NCI-H1092 treated with DMSO at 0.1 percent for 48 hours (cell line): ENCODE data around the gene SPATA2.
"Not testable (repeated sequence)": the region's sequence is repeated elsewhere in the genome, so short reads cannot be mapped to it uniquely, and the experiment has no call there.

ENCODE experiments used
- DNase-seq: peaks from one replicate; lab custom pipeline; 2025; lab: John Stamatoyannopoulos, UW

Gene SPATA2

DNA sequence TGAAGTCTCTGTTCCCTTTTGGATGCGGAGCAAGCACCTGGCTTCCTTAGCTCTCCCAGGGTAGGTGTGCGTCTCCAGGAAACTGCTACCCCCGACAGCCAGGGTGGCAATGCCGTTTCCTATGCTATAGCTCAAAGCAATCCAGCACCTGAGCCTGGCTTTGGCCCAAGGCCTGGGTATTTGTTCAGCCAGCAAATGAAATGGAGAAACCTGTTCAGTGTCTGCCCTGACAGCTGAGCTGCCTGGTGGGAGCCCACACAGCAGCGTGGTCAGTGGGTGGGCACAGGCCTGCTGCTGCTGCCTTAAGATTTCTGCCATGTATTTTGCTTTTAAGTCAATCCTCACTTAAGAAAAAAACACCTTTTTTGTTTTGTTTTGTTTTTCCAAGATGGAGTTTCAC lies 13.7 kb downstream of the SPATA2 start:
- DNase-seq, result peak; percentile 38

DNA sequence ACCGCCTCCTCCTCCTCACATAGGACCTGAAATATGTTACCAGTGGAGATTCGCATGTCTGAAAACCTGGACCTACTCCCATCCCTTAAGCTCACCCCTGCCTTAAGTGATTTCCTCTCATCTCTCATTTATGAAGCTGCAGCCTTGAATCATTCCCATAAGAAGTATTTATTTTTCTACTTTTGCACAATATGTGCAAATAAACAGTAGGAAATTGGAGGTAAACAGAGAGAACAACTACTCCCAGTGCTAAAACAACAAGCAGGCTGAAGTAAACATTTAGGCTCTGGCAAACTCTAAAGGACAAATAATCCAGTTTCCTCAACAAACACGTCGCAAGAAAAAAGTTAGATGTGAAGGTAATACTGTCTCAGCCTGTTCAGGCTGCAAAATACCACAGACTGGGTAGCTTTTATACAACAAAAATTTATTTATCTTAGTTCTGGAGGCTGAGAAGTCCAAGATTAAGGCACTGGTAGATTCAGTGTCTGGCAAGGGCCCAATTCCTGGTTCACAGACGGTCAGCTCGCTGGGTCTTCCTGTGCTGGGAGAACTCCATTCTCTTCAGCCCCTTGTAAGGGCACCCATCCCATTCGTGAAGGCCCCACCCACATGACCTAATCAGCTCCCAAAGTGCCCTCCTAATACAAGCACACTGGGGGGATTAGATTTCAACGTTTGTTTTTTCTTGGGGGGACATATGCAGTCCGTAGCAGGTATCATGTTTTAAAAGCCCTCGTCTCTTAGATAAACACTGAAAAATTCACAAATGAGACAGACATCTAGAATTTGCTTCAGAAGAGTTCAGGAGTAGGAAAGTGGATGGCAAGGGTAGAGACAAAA lies 15.6 kb downstream of the SPATA2 start:
- no peak for DNase-seq

DNA sequence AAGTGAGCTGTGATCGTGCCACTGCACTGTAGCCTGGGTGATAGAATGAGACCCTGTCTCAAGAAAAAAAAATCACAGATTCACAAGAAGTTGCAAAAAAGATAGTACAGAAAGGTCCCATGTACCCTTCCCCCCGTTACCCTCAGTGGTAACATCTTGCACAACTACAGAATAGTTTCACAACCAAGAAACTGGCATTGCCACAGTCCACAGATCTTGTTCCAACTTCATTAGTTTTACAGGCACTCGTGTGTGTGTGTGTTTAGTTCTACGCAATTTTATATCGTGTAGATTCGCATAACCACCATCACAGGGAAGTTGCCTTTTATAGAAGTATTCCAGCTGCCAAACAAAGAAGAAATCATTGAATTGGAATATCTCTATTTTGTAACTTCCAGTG lies 19.1 kb downstream of the SPATA2 start:
- DNase-seq, result no peak

DNA sequence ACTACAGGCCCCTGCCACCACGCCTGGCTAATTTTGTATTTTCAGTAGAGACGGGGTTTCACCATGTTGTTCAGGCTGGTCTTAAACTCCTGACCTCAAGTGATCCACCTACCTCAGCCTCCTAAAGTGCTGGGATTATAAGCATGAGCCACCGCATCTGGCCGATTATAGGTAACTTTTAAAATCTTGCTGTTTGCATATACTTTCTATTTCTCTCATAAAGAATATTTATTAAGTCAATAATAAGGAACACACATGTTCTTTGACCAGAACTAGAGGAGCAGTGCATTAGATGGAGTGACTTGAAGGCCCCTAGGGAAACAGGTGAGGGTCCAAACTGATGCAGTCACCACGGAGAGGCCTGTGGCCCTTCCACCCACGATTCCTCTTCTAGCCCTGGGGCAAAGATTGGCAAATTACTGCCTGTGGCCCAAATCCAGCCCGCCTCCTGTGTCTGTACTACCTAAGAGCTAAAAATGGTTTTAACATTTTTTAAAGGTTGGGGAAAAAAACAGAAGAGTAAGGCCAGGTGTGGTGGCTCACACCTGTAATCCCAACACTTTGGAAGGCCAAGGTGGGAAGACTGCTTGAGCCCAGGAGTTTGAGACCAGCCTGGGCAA lies 19.7 kb downstream of the SPATA2 start:
- not testable (repeated sequence) for DNase-seq

DNA sequence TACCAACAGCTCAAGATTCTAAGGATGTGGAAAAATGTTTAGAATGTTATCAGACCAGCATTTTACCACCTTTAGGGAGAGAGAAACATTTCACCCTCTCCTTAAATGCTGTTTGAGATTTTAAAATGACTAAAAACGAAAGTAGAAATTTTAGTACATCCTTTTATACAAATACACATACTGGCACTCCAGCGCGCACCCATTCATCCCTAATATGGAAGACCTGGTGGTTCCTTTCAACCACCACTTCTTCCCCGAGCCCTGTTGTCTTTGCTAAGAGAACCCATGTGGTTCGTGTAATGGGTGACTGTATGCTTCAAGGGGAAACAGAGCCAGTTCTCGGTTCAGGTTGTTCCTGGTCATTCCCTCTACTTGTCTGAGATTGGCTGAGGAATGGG lies 21.3 kb downstream of the SPATA2 start:
- DNase-seq, result no peak

DNA sequence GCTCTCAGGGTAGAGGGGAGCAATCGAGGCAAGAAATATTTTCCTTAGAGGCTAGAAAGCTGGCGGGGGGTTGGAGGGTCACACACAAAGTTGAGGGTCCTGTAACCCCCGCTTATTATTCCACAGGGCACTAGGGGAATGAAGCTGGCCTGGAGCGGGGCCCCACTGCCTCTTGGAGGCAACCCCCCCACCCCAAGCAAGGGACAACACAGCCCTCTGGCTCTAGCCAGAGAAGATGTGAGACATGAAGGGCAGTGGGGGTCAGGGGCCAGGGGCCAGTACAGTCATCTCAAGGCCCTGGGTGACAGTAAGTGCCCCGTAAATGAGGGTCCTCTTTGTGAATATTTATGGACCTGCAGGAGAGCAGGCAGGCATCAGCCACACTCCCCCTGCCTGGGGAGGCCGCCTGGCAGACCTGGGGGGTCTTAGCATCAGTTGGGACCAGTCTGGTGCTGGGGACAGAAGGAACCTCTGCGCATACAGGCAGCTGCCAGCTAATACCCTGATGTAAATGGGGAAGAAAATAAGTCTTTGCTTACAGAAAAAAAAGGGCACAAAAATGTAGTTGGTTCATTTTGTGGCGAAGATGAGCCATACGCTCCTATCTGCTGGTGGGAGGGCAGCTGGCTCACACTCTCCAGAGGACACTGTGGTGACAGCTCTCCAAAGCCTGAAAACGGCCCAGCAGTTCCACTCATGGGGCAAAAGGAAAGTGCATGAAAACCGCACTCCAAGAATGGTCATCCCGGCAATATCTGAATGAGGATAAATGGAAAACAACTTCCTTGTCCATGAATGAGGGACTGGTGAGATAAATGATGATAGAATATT lies 21.9 kb downstream of the SPATA2 start:
- DNase-seq, result no peak

DNA sequence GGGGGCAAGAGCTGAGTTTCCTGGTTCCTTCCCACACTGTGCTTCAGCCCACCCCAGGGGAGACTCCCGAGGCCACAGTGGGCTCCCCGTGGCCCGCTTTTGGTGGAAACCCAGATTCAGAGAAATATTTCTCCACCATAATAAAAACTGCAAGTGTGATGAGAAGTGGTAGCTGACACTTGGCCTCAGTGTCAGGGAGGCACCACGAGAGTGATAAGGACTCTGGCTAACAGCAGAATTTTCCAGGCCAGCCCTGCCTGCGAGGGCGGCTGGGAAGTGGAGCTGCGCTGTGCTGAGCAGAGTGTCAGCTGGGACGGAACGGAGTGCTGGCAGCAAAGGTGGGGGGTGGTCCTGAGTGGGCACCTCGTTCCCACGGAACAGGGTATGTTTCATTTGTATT lies 22.5 kb downstream of the SPATA2 start:
- no peak for DNase-seq

DNA sequence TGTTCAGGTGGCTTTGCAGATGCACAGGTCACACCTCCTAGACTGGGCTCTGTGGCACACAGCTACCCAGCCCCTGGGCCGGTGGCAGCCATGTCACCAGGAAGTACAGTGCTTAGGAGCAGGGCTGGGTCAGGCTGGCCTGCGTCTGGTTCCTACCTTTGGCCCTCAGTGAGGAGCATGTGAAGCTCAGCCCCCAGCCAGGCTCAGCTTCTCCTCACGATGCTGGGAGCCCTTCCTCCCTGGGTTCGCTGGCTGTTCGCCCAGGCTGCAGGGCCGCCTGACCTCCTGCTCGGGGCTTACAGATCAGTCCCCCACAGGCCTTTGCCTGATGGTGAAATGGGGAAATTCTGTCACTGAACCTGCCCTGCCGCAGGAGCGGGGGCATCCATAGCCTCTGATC lies 23.1 kb downstream of the SPATA2 start:
- no peak for DNase-seq

DNA sequence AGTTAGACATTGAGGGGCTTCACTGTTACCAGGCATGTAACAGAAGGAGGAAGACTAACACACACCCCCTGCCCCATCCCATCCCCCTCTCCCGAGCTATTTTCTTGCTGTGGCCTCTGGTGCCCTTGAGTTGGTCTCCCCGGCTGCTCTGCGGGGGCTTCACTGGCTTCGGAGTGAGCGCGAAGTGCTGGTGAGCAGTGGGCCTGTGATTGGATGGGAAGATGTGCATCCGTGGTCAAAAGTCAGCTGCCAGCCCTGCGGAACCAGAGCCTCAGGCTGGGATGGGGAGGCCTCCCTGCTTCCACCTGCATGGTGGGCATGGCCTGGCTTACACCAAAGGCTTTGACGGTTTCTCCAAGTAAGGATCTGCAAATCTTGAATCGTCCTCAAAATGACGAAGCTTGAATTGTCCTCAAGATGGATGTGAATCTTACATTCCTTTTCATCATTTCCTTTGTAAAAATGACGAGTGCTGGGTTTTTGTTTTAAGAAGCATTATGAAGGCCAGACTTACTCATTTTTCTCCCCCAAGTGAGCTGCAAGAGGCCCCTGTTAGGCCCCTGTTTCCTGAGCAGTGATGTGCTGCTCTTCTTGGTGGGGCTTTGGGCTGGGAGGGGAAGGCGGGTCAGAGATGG lies 23.7 kb downstream of the SPATA2 start:
- no peak for DNase-seq

DNA sequence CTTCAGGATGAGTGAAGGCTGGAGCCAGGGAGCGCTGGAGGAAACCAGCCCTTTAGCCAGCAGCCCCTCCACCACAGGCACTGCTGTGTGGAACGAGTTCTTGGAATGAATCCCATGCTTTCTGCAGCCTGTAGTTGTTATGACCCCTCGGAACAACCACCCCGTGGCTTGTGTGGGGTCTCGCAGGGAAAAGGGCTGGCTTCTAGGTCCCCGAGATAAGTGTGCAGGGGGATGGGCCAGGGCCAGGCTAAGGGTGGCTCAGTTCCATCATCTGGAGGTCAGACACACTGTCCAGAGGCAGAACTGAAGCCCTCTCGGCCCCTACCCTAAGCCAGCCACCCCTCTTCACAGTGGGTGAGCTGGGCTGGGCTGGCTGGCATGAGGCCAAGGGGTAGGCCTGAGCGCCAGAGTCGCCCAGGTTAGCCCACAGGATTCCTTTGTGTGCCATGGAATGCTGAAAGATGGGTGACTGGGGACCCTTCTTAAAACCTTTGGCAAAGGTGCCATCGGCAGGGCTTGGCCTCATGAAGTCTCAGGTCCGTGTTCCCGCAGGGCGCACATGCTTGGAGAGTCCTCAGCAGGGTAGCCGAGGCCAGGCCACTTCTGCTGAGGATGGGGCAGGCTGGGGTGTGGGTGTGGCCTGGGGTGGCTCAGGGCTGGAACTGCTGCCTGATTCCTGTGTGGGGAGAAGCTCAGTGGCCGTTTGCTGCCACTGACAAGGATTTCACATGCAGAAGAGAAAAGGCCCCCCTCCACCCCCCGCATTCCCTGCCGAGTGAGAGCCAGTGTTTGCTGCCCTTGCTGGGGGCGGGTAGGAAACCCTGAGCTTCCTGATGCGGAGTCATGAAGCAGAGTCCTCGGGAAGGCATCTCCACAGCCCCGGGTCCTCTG lies 24.6 kb downstream of the SPATA2 start:
- no peak for DNase-seq

DNA sequence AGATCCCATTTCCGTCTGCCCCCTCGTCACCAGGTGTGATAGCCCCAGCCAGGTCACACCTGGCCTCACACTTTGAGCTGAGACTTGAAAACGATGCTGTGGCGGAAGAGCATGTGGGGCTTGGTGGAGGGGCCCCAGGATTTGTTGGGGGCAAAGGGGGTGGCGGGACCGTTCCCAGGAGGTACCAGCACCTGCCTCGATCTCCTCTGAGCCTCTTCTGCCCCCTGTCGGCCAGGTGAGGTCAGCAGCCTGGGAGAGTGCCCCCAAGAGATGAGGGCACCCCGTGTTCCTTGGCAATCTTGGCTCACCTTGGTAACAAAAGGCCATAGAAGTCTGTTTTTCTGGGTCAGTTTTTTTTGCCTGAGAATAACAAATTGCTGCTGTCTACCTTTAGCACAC lies 25.4 kb downstream of the SPATA2 start:
- no peak for DNase-seq

DNA sequence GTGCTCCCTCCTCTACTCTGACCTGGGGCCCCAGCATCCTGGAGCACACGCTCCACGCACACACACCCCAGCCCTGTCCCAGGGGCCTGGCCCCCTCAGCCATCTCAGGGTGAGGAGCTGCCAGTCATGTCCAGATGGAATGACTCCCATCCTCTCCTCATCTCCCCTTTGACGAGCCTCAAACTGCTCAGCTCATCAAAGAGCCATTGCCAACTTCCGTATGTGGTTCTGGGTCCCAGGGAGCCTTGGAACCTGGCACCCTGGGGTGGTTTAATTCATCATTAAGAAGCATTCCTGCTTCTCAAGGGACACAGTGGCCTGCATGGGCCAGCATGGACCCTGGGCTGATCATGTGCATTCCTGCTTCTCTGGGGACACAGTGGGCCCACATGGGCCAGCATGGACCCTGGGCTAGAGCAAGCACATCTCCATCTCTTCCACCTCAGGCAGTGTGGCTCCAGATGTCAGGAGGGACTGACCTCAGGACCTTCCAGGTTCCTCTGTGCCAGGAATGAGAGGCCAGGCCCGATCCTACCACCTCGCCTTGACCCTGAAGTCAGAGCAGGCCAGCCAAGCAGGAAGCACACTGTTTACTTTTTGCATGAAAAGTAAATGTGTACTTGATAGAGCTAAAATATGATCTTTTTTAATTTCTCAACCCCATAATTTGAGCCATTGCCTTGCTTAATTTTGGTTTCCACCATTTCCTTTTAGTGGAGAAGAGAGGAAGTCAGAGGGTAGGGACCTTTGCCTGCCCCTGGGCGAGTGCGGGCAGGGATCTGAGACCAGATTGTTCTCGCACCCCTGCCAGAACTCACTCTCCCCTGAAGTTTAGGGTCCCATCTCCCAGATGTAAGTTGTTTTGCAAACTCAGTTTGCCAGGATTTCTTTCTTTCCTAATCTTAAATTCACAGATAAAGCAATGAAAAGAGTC lies 26.1 kb downstream of the SPATA2 start:
- no peak for DNase-seq

DNA sequence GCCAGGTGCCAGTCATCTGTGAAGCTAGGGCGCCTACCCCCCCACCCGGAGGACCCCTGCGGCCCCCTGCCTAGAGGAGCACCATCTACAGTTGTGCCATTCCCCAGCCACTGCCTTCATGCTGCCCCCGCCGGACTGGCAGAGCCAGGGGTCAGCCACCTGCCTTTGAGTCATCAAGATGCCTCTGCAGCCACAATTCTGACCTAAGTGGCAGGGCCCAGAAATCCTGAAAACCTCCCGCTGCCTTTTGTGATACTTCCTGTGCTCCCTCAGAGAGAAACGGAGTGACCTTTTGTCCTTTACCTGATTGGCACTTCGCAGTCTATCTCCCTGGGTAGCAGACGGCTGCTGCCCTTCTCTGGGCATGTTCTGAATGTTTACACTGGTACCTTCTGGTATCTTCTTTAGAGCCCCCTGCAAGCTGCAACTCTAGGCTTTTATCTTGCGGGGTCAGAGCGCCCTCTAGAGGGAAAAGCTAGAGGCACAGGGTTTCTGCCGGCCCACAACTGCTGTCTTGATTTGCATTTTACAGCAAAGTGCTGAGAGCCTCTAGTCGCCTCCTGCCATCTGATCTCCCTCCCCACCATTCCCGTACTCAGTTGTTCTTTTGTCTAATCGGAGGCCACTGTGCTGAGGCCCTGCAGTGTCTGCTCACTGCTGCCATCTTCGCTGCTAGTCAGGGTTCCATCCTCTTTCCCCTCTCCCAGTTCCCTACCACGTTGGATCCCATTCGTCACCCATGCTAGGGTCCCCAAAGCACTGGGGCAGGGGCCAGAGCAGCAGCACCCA lies 26.9 kb downstream of the SPATA2 start:
- DNase-seq, result peak; percentile 37

DNA sequence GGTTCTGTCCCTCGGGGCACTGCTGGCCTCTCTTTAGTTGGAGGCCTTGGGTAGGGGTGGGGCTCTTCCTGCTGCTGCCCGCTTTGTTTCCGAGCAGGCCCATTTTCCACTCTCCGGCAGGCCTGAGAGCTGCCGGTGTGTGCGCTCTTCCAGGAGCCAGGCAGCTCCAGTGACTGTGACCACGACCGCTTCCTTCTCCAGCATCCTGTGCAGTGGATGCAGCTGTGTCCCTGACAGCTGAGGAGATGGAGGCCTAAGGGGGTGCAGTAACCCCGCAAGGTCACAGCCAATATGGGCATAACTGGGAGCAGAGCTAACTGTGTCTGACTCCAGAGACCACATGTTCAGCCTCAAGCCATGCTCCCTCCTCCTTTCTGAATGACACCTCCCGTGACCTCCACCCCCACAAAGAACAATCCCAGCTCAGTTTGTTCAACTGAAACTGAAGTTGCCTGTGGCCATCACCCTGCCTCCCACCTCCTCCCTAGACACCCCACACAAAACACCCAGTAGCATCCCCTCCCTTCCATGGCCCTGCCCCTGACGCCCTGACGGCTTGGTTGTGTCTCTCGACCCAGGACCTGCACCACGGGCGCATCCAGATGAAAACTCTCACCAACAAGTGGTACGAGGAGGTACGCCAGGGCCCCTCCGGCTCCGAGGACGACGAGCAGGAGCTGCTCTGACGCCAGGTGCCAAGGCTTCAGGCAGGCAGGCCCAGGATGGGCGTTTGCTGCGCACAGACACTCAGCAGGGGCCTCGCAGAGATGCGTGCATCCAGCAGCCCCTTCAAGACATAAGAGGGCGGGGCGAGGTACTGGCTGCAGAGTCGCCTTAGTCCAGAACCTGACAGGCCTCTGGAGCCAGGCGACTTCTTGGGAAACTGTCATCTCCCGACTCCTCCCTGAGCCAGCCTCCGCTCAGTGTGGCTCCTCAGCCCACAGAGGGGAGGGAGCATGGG lies 27.8 kb downstream of the SPATA2 start:
- DNase-seq, result no peak

DNA sequence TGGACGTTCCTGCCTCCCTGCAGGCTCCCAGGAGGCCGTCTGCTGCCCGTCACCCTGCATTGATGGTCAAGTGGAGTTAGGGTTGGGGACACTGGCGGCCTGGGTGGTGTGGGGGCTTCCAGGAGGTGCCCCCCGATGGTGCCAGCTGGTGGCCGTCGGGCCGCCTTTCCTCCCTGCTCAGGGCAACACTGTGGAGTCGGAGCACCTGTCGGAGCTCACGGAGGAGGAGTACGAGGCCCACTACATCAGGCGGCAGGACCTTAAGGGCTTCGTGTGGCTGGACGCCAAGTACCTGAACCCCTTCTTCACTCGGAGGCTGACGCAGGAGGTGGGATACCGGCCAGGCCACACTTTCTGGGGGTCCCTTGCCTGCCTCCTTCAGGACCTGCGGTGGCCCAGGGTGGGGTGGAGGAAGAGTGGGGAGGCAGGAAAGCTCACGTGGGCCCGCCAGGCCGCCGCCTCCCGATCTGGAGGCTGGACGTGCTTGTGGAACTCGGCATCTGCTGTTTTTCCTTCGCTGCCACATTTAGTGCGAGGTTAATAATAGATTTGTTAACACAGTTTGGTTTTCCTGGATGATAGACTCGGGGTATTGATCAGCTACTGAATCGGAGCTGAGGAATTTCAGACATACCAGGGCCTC lies 28.6 kb downstream of the SPATA2 start:
- no peak for DNase-seq

DNA sequence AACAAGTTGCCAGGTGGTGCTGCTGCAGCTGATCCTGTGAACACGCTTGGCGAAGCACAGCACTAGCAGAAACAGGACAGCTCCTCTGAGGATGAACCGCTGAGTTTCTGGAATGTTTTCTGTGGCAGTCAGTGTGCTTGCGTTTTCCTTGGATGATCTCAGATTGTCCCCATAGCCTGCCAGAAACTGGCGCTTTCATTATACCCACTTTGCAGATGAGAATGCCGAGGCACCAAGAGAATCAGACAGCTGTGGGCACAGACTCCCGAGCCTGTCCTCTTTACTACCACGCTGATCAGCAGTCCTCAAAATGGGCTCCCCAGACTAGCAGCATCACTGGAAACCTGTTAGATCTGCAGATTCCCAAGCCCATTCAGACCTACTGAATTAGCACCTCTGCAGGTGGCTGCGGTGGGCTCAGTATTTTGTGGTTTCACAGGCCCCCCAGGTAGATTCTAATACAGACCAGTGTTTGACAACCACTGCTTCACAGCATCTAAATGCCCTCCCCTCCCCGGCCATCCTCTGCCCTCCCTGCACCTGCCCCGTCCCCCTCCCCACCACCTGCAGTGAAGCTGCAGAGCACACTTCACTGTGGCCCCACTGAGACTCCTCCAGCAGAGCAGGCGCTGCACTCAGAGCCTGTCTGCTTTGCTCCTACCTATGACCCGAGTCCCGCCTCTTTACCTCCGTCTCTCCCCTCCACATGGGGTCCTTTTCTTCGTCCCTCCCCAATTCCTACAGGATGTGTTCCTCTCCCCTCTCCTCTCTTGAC lies 29.6 kb downstream of the SPATA2 start:
- DNase-seq, result no peak

DNA sequence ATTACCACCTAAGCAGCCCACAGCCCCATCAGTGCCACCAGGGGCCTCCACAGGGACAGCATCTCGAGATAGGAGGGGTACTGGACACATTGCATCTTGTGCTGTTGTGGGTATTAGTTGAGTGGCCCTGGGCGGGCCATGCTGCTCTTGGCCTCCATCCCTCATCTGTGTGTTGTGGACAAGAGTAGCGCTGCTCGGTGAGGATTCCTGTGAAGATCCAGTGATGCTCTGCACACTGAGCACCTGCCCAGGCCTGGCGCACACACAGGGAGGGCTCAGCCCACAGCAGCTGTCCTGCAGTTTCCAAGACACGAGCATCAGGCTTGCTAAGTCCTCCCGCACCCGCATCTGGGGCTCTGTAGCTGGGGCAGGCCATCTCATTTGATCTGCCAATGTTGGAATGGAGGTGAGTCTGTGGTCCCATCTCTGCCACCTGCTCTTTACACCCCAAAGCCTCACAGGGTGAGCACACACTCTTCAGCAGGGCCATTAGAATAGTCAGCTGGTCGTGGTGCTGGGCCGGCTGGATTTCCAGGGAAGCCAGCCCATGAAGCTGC lies 32.0 kb downstream of the SPATA2 start:
- DNase-seq, result no peak
